ENCODE results near the gene INPP1. TPM values are rescaled to one million over a fixed set of nuclear protein-coding genes. Genes with fewer than 3 reads are reported as not detected.
"Not testable (repeated sequence)": the region's sequence is repeated elsewhere in the genome, so short reads cannot be mapped to it uniquely, and the experiment has no call there.

Gene INPP1
- total and polyA plus RNA-seq, 4 donors: 9.1 to 13.2 (median 12.4) TPM

DNA sequence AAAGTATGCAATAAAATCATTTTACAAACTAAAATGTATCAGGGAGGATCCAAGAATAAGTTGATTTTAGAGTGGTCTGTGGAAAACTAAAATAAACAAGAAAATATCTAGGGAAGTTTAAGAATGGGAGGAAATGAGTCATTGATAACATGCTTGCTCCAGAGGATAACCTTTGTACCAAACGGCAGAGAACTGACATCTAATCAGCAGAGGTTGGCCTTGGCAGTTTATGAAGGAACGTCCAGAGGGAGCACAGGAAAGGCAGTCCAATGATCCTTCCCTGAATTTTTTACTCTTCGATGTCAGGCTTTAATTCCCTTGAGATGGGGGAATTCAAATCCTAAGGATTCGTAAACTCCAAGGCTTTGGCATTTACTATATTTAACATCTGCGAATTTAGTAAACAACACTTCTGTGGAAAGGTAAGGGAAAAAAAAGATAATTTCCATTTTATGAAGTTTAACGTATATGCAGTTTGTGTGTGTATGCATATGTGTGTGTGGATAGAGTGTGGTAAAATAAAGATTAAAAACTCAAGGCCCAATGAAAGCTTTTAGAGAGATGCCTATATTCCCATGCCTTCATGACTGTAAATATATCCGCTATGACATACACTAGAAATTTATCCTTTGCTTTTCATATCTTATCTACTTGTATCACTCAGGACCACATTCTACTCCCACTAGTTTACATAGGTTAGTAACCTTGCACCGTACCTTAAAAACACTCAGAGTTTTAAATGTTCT, 8.7 kb upstream of the INPP1 start (continued):
- TF ChIP-seq, protein P1, sequence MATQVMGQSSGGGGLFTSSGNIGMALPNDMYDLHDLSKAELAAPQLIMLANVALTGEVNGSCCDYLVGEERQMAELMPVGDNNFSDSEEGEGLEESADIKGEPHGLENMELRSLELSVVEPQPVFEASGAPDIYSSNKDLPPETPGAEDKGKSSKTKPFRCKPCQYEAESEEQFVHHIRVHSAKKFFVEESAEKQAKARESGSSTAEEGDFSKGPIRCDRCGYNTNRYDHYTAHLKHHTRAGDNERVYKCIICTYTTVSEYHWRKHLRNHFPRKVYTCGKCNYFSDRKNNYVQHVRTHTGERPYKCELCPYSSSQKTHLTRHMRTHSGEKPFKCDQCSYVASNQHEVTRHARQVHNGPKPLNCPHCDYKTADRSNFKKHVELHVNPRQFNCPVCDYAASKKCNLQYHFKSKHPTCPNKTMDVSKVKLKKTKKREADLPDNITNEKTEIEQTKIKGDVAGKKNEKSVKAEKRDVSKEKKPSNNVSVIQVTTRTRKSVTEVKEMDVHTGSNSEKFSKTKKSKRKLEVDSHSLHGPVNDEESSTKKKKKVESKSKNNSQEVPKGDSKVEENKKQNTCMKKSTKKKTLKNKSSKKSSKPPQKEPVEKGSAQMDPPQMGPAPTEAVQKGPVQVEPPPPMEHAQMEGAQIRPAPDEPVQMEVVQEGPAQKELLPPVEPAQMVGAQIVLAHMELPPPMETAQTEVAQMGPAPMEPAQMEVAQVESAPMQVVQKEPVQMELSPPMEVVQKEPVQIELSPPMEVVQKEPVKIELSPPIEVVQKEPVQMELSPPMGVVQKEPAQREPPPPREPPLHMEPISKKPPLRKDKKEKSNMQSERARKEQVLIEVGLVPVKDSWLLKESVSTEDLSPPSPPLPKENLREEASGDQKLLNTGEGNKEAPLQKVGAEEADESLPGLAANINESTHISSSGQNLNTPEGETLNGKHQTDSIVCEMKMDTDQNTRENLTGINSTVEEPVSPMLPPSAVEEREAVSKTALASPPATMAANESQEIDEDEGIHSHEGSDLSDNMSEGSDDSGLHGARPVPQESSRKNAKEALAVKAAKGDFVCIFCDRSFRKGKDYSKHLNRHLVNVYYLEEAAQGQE (IDR thresholded peaks at IDR 0.05): peak; percentile 22
- TF ChIP-seq, protein P2, sequence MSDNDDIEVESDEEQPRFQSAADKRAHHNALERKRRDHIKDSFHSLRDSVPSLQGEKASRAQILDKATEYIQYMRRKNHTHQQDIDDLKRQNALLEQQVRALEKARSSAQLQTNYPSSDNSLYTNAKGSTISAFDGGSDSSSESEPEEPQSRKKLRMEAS (IDR thresholded peaks at IDR 0.05): peak; percentile 67

DNA sequence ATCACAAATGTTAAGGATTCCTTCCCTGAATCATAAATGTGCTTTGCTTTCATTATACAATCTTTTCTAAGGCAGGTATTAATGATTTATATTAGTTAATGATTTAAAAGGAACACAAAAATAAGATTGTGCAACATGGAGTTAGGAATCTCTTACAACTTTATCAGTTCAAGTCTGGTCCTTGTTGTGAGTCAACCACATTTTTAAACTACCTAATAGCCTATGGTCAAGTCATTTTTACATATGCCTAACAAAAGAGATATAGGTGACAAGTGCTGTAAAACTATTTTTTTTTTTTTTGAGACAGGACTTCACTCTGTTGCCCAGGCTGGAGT, 8.2 kb upstream of the INPP1 start:
- H3K9ac ChIP-seq (ENCODE audit: low read depth in 1 of 2, low read length in 2 of 2): peak overlapping the region; percentile 15 to 67
- TF ChIP-seq, protein P2 (IDR thresholded peaks at IDR 0.05): peak; percentile 27
- peak; percentile 2 for TF ChIP-seq YY1 (IDR thresholded peaks at IDR 0.05)
- no peak for TF ChIP-seq GABPA (IDR thresholded peaks at IDR 0.05 in 1 of 2, conservative IDR thresholded peaks at IDR 0.05 in 1 of 2)
- TF ChIP-seq, protein P3, sequence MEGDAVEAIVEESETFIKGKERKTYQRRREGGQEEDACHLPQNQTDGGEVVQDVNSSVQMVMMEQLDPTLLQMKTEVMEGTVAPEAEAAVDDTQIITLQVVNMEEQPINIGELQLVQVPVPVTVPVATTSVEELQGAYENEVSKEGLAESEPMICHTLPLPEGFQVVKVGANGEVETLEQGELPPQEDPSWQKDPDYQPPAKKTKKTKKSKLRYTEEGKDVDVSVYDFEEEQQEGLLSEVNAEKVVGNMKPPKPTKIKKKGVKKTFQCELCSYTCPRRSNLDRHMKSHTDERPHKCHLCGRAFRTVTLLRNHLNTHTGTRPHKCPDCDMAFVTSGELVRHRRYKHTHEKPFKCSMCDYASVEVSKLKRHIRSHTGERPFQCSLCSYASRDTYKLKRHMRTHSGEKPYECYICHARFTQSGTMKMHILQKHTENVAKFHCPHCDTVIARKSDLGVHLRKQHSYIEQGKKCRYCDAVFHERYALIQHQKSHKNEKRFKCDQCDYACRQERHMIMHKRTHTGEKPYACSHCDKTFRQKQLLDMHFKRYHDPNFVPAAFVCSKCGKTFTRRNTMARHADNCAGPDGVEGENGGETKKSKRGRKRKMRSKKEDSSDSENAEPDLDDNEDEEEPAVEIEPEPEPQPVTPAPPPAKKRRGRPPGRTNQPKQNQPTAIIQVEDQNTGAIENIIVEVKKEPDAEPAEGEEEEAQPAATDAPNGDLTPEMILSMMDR (IDR thresholded peaks at IDR 0.05; ENCODE audit: low read depth, low read length, missing input control): no peak
- TF ChIP-seq NR2F2 (IDR thresholded peaks at IDR 0.05): no peak
- peak; percentile 62 to 68 for TF ChIP-seq HNF4A (conservative IDR thresholded peaks at IDR 0.05)
- TF ChIP-seq FOXA1 (IDR thresholded peaks at IDR 0.05): no peak
- TF ChIP-seq JUND (IDR thresholded peaks at IDR 0.05): peak in 1 of 2 donors; percentile 65
- TF ChIP-seq, protein P4, sequence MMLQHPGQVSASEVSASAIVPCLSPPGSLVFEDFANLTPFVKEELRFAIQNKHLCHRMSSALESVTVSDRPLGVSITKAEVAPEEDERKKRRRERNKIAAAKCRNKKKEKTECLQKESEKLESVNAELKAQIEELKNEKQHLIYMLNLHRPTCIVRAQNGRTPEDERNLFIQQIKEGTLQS (IDR thresholded peaks at IDR 0.05): peak; percentile 32
- TF ChIP-seq SP1 (IDR thresholded peaks at IDR 0.05): no peak
- TF ChIP-seq, protein P5, sequence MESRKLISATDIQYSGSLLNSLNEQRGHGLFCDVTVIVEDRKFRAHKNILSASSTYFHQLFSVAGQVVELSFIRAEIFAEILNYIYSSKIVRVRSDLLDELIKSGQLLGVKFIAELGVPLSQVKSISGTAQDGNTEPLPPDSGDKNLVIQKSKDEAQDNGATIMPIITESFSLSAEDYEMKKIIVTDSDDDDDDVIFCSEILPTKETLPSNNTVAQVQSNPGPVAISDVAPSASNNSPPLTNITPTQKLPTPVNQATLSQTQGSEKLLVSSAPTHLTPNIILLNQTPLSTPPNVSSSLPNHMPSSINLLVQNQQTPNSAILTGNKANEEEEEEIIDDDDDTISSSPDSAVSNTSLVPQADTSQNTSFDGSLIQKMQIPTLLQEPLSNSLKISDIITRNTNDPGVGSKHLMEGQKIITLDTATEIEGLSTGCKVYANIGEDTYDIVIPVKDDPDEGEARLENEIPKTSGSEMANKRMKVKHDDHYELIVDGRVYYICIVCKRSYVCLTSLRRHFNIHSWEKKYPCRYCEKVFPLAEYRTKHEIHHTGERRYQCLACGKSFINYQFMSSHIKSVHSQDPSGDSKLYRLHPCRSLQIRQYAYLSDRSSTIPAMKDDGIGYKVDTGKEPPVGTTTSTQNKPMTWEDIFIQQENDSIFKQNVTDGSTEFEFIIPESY (IDR thresholded peaks at IDR 0.05): peak; percentile 10
- TF ChIP-seq RAD21 (IDR thresholded peaks at IDR 0.05): peak in 1 of 2 donors; percentile 13
- peak; percentile 11 to 51 for TF ChIP-seq RXRA (IDR thresholded peaks at IDR 0.05)
- TF ChIP-seq TAF1 (conservative IDR thresholded peaks at IDR 0.05): no peak
- TF ChIP-seq, protein P1 (IDR thresholded peaks at IDR 0.05): no peak
- H3K9me3 ChIP-seq (ENCODE audit: control insufficient read depth in 4 of 4, low read length in 3 of 4): no peaks in the 10 kb centered on the region
- H3K4me1 ChIP-seq (ENCODE audit: control insufficient read depth in 4 of 4, insufficient read depth in 4 of 4, low read length in 3 of 4): peaks cover 3 to 20% (median 12%) of the 10 kb centered on the region in 4 donors
- H3K4me3 ChIP-seq (ENCODE audit: low read depth in 1 of 3, low read length in 3 of 3): peak overlapping the region; percentile 46 to 81 (median 59)
- DNase-seq (ENCODE audit: low spot score): no peak
- peak overlapping the region; percentile 63 to 79 for H3K27ac ChIP-seq (ENCODE audit: low read depth in 1 of 2, low read length in 2 of 2)
- no peaks in the 10 kb centered on the region for H3K27me3 ChIP-seq (ENCODE audit: control insufficient read depth in 4 of 4, insufficient read depth in 4 of 4, low read length in 3 of 4)
- no peaks in the 10 kb centered on the region for H3K36me3 ChIP-seq (ENCODE audit: control insufficient read depth in 4 of 4, insufficient read depth in 3 of 4, low read depth in 1 of 4, low read length in 3 of 4)

DNA sequence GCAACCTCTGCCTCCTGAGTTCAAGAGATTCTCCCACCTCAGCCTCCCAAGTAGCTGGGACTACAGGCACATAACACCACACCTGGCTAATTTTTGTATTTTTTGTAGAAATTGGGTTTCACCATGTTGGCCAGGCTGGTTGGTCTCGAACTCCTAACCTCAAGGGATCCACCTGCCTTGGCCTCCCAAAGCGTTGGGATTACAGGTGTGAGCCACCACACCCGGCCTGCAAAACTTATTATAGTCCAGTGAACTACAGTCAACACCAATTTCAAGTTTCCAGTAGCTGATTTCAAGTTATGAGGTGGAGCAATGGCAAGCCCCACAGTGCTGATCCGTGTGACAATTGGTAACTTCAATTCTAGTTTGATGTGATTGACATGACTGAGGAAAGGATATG, 7.8 kb upstream of the INPP1 start:
- H3K9ac ChIP-seq (ENCODE audit: low read depth in 1 of 2, low read length in 2 of 2); H3K9me3 ChIP-seq (ENCODE audit: control insufficient read depth in 4 of 4, low read length in 3 of 4); H3K27me3 ChIP-seq (ENCODE audit: control insufficient read depth in 4 of 4, insufficient read depth in 4 of 4, low read length in 3 of 4); H3K36me3 ChIP-seq (ENCODE audit: control insufficient read depth in 4 of 4, insufficient read depth in 3 of 4, low read depth in 1 of 4, low read length in 3 of 4); DNase-seq (ENCODE audit: low spot score): not testable (repeated sequence)
- H3K27ac ChIP-seq (ENCODE audit: low read depth in 1 of 2, low read length in 2 of 2): peak overlapping the region; percentile 63 to 79
- WGBS: 81% methylated on average over 4 of the region's 4 CpGs
- H3K4me1 ChIP-seq (ENCODE audit: control insufficient read depth in 4 of 4, insufficient read depth in 4 of 4, low read length in 3 of 4): peaks cover 3 to 20% (median 12%) of the 10 kb centered on the region in 4 donors
- peak overlapping the region; percentile 46 to 81 (median 59) for H3K4me3 ChIP-seq (ENCODE audit: low read depth in 1 of 3, low read length in 3 of 3)

Data from liver (tissue), 9 donors.